GM10266 (cell line): ENCODE results near the gene LCN6.
A peak's percentile ranks its signal among the peaks of the same experiment; 100 is the strongest.
"Not testable (repeated sequence)": the region's sequence is repeated elsewhere in the genome, so short reads cannot be mapped to it uniquely, and the experiment has no call there.

Experiments used
- DNase-seq: peaks from one replicate; pipeline ENCODE4 v3.0.0; 2012; ENCODE audit errors: extremely low spot score
- TF ChIP-seq, protein P1 (sequence below): IDR thresholded peaks from 2 replicates; pipeline ENCODE4 v1.5.1; 2012; ENCODE audit warnings: mild to moderate bottlenecking, low read depth; ENCODE audit not compliant: control insufficient read depth, insufficient read depth; ENCODE audit errors: missing control alignments

The LCN6 gene

DNA sequence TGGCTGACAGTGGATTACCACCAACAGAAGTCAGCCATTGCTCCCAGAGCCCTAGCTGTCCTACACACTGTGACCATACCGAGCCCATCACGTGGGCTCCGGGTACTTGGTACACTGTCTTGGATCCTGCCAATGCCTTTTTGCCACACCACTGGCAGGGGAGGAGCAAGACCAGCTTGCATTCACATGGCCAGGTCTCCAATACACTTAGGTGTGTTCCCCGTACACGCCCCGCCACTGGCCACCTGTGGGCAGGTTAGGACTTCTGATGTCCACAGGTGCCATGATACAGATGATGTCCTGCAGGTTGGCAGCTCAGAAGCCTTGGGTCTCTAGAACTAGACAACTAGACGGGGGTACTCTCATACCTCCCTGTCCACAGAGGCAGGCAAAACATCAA lies 41.3 kb downstream of the LCN6 start:
- no peak for DNase-seq
- TF ChIP-seq, protein P1, sequence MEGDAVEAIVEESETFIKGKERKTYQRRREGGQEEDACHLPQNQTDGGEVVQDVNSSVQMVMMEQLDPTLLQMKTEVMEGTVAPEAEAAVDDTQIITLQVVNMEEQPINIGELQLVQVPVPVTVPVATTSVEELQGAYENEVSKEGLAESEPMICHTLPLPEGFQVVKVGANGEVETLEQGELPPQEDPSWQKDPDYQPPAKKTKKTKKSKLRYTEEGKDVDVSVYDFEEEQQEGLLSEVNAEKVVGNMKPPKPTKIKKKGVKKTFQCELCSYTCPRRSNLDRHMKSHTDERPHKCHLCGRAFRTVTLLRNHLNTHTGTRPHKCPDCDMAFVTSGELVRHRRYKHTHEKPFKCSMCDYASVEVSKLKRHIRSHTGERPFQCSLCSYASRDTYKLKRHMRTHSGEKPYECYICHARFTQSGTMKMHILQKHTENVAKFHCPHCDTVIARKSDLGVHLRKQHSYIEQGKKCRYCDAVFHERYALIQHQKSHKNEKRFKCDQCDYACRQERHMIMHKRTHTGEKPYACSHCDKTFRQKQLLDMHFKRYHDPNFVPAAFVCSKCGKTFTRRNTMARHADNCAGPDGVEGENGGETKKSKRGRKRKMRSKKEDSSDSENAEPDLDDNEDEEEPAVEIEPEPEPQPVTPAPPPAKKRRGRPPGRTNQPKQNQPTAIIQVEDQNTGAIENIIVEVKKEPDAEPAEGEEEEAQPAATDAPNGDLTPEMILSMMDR = no peak

DNA sequence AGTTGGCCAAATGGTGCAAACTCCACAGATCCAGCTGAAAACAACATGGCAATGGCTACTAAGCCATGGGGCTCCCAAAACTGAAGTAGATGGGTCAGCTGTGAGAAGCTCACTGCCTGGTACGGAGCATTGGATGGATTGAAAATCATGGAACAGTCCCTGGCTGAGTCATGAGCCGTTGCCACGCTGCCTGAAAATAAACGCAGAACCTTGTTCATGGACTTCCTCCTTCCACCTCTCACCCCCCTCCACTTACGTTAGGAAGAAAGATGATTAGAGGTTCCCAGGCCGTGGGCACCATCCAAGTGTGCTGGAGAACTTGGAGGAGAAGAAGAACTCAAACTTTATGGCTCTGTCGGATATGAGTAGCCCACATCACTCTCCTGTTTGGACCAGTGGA lies 42.8 kb downstream of the LCN6 start:
- TF ChIP-seq, protein P1 = no peak
- DNase-seq = no peak

DNA sequence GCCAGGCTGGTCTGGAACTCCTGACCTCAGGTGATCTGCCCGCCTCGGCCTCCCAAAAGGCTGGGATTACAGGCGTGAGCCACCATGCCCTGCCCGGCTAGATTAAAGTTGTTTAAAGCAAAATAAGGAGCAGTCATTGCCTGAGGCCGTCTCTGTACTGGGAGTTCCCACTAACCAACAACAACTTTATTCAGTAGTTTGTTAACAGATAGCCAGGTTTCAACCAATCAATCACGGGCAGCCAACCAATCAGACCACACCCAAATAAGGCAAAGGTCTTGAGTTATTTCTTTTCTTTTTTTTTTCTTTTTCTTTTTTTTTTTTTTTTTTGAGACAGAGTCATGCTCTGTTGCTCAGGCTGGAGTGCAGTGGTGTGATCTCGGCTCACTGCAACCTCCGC lies 43.6 kb downstream of the LCN6 start:
- DNase-seq = not testable (repeated sequence)

DNA sequence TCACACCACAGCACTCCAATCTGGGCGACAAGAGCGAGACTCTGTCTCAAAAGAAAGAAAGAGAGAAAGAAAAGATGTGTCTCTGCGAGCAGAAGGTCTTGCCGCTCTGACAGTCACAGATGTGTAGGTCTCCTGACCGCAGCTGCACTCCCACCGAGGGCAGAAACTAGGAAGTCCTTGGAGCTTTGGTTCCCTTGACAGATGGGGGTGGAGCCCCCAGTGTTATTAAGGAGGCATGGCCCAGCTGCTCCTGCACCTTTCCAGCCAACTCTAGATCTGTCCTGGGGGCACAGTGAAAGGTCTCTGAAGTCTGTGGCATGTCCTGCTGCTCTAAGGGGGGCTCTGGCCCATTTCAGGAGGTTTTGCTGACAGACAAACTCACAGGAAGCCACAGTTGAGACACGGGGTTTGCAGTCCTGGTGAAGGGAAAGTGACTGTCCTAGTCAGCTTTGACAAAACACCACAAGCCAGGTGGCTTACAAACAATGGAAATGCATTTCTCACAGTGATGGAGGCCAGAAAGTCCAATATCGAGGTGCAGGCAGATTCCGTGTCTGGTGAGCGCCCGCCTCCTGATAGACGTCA lies 45.0 kb downstream of the LCN6 start:
- TF ChIP-seq, protein P1 = no peak
- DNase-seq = no peak

DNA sequence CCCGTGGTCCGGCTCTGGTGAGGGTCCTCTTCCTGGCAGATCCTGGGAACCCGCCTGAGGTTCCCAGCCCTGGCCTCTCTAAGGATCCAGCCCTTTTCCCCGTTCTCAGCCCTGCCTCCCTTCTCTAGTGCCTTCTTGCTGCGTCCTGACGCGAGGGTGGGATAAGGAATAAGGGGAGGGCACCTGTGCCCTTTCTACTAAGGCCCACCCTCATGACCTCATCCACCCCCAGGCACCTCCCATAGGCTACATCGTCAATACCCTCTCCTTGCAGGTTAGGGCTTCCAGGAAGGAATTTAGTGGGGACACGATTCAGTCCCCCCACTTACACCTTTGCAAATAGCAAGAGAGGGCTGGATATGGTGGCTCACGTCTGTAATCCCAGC lies 46.7 kb downstream of the LCN6 start:
- DNase-seq = no peak
- TF ChIP-seq, protein P1 = no peak

DNA sequence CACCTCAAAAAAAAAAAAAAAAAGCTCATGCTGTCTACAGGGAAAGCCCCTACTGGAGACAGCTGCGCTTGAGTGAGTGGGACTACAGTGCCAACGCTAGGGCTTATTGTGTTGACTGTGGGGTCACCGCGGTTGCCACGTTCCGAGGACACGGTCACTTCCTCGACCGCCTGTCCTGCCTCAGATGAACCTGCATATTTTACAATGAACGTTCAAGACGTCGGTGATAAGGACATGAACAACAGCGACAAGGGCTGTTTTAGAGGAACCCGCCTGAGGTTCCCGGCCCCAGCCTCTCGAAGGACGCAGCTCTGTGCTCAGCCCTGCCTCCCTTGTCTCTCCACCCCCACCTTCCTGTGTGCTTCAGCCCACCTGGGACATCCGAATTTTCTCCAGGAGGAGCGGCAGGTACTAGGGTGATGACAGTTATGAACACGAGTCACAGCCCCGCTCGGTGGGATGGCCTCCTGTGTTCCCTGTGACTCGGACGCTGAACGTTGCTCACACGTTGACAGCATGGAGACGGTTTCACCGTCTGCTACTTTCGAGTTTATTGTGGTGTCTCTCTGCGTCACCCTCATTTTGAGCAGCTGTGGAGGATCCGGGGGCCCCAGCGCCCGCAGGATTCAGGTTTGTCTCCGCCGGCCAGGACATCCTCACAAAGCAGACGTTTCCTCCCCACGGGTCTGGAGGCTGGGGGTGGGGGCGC lies 47.2 kb downstream of the LCN6 start:
- peak; percentile 85 for DNase-seq
- TF ChIP-seq, protein P1 = no peak

DNA sequence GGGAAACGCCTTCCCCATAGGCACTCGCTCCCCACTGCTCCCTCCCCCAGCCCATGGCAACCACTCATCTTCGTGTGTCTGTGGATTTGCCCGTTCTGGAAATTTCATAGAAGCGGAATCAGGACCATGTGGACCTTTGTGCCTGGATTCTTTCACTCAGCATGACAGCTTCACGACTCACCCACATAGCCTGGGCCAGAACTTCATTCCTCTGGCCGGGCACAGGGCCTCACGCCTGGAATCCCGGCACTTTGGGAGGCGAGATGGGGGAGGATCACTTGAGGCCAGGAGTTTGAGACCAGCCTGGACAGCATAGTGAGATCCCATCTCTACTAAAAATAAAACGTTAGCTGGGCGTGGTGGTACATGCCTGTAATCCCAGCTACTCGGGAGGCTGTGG lies 48.0 kb downstream of the LCN6 start:
- TF ChIP-seq, protein P1 = no peak
- no peak for DNase-seq
